NCI-H2196 (cell line): ENCODE data around the gene PDLIM4.

Source experiments
- DNase-seq: peaks from one replicate; lab custom pipeline; 2025; ENCODE audit not compliant: unreplicated experiment; lab: John Stamatoyannopoulos, UW

The PDLIM4 gene

DNA sequence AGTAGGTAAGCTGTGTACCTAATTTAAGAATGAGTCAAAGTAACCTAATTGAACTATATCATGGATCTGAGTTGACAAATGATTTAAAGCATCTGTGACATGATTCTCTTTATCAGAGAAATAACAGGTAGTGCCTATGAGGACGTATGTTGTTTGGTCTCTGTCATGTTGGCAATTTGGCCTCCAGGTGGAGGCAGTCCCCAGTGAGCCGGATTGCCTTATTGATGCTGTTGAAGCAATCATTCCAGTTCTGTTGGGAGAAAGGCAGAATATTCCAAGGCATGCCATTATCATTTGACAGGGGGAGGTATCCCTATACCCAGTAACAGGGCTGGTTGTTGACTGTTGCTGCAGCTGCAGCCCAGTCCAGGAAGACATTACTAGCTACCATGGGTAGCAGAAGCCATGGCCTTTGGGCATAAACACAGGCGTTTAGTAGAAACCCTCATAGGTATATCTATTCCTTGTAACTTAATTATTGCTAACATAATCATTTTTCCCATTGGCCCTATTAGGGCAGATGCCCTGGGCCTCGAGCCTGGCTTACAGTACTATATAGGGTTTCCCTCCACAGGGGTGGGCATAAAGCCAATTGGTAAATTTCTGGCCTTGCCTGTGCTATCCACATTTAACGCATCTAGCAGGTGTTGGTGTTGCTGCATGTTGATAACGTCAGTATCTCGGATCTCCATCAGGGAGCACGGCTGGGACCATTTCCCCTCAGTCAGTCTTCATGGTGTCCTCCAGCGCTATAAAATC, 24.5 kb downstream of the PDLIM4 start:
- no peak for DNase-seq

DNA sequence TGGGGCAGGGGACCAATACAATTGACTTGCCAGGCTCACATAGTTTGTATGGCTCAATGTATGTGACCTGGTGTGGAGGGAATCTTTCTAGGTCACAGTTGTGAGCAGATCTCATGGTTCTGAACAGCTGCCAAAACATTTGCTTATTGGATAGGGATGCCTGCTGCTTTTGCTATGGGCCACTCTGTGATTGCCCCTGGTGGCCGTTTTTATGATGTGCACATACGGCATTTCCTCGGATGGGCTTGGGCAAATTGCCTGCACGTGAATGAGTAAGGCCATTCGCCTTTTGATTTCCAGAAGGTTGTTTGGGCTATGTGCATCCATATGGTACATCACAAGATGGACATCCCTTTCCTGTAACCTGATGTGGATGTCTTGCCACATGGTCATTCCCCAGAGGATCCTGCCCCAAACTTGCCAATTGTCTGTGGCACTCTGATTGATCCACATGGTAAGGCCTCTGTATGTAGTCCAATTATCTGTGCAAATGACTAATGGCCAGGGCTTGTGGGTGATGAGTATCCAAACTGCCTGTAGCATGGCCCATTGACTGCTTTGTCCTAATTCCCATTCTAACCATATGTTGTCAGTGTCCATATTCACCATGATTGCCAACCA, 26.0 kb downstream of the PDLIM4 start:
- no peak for DNase-seq

DNA sequence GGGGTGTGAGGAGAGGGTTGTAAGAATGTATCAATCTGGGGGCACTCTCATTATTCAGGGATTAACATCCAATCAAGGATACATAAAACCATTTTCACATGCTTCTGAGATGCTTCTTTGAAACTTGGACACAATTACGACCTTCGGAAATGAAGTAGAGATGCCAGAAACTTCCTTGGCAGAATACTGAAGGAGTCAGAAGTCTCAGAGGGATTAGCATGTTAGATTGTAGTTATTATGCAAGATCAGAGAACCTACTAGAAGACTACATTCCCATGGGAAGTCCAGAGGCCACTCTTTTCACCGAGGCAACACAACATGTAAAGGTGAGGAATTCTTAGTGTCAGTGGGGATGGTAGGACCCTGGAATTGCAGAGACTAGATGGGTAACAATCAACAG, 31.6 kb downstream of the PDLIM4 start:
- DNase-seq, result no peak

DNA sequence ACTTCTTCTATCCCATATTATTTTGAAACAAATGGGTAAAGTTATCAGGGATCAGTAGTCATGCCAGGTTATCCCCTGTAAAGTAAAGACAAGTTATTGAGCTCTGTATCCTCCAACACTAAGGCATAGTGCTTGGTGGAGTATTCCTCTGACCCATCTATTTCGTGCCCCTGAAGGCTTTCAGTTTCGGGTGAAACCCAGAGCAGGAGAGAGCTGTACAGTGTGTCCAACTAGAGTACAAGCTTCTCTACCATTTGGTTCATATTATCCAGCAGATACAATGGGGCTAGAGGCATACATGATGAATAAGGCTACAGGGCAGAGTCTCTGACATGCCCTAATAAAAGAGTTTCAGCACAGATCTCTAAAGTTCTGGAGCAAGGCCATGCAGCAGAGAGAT, 33.5 kb downstream of the PDLIM4 start:
- DNase-seq, result no peak

DNA sequence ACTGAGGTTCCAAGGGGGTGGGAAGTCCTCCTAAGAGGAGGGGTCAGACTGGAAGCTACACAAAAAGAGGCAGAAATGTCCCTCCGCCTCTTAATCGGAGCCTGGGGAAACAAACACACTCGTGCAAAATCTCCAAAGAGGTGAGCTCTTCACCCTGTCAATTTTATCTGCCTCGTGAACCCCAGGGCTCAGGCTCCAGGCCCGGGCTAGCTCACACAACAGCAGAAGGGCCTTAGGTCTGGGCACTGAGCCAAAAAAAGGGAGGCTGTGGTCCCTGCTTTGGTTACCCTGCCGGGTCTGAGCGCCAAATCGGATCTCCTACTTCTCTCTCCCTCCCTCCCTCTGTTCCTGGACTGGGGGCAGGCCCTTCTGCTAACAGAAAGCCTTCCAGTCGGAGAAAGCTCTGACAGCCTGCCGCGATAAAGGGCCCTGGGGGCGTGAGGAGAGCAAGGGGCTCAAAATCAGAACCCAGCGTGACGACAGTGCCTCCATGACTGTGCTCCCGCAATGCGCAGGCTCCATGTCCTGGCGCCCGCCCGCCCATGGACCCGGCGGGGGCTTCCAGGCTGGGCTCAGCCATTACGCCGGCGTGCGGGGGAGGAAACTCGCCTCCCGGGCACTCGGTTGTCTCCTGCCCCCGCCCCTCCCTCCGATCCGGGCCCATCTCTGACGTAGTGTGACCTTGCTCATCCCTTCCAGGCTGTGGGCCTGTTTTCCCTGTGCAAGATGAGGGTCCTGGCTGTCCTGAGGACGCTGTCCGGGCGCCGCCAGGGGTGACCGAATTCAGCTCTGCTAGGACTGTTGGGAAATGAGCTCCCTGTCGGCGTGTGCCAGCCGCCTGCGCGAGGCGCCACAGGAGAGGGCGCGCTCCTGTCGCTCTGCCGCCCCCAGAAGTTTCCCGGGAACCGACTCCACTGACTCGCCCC, 35.8 kb downstream of the PDLIM4 start:
- DNase-seq, result peak; percentile 92

DNA sequence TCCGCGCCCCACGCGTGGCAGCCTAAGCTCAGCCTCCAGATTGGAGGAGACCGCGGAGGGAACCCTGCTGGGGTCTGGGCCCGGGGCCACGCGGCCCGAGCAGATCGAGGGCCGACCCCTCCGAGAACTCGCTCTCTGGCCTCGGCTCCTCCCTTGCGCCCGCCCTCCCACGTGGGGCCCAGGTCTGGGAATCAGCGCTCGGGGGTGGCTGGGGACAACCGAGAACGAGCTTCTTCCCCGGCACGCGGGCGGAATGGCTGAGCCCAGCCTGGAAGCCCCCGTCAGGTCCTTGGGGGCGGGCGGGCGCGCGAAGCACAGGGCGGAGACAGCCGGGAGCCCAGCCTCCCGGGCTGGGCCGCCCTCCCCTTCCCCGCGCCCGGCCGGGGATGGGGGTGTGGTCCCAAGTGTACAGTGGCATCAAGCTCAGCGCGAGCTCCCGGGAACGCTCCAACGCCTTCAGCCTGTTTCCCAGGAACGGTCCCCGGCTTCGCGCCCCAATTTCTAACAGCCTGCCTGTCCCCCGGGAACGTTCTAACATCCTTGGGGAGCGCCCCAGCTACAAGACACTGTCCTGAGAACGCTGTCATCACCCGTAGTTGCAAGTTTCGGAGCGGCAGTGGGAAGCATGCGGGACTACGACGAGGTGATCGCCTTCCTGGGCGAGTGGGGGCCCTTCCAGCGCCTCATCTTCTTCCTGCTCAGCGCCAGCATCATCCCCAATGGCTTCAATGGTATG, 36.7 kb downstream of the PDLIM4 start, which contains the start of gene SLC22A4:
Gene SLC22A4 (plus strand): TSS at position 403 of the 736 bp plus-strand sequence. CDS start 223 bp downstream, at position 626.
- peak; percentile 93 for DNase-seq

DNA sequence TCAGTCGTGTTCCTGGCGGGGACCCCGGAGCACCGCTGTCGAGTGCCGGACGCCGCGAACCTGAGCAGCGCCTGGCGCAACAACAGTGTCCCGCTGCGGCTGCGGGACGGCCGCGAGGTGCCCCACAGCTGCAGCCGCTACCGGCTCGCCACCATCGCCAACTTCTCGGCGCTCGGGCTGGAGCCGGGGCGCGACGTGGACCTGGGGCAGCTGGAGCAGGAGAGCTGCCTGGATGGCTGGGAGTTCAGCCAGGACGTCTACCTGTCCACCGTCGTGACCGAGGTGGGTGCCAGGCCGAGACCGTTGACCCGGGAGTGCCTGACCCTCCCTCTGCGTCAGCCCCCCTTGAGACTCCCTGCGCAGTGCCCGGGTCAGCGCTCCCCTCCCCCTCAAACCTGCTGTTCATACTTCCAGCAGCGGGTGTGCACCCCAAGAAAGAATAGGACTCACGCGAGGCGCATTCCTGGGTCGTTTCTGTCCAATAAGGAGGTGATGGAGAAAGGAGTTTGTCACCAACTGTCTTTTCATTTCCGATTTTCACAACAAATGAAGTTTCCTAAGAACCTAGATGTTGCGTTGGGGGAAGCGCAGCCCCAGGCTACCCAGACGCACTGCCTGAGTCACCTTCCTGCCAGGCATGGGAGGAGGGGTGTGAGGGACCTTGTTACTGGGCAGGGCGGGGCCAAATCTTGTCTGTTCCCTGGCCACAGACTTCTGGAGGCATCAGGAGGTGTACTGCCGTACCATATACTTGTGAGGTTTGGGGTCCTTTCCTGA, 37.4 kb downstream of the PDLIM4 start:
- DNase-seq, result no peak

DNA sequence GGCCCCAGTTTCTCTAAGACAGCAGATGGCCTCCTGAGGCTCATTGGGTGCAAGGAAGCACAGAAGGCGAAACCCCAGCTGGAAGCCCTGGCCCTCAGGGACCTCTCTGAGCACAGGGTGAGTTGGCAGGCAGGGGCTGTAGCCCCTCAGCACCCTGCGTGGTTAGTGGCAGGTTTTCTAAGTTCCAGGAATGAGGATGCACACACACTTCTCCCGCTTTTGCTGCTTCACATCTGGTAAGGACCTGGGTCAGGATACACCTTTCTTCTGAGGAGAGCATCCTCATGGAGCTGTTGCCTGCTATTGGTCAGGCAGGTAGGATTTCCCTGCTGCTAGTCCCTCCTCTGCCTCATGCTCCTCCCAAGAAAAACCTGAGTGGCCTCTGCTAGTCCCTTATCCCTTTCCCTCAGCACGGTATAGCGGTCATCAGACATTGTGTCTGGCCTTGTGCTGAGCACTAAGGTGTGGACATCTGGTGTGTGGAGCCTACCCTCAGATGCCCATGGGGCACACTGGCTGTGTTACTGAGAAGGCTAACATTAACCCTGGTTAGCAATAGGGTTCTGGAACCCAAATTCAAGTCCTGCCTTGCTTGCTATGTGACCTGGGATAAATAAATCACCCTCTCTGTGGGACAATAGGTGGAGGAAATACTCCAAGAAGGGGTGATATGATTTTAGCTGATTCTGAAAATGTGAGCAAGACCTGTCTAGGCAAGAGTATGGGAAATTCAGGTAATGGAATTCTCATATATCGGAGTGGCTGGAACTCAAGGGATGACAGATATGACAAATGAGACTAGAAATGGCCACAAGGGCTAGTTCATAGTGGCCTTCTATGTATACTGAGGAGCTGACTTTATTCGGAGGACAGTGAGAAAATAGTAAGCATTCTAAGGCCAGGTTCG, 38.3 kb downstream of the PDLIM4 start:
- no peak for DNase-seq

DNA sequence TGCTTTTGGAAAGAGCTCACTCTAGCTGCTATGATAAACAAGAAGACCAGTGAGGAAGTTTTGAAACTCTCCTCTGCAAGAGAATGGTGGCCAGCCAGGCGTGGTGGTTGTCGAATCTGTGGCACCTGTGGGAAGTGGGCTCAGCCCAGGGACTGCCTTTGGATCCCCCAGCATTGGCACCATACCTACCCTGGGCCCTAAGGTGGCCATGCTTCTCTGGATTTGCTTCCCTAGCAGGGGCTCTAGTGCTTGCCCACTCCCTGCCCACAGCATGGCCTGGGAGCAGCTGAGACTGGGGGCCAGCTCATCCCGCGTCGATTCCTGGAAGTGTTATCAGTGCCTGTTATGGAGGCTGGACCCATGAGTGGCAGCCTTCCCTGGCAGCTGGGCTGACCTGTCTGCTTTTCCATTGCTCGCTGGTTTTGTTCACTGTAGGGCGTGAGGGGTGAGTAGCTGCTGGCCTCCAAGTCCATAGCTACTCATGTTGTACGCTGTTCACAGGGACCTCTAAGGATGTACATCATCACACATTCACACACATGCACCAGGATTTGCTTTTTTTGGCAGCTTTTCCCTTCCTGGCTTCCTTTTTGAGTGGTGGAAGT, 39.0 kb downstream of the PDLIM4 start:
- no peak for DNase-seq

DNA sequence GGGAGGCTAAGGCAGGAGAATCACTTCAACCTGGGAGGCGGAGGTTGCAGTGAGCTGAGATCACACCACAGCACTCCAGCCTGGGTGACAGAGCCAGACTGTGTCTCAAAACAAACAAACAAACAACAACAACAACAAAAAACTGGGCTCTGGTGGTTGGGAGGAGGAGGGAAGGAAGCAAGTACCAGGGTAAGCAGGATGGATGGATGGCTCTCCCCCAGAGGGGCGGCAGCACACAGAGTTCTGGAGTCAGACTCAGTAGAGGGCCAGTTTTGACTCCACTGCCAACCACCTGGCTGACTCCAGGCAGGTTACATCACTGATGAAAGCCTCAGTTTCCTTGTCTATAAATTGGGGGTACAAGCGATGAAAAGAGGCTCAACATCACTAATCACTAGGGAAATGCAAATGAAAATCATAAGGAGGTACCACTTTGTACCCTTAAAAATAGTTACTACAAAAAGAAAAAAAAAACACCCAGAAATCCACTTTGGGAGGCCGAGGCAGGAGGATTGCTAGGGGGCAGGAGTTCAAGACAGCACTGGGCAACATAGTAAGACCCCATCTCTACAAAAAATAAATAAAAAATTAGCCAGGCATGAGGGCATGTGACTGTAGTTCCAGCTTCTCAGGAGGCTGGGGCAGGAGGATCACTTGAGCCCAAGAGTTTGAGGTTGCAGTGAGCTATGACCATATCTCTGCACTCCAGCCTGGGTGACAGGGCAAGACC, 39.9 kb downstream of the PDLIM4 start:
- no peak for DNase-seq

DNA sequence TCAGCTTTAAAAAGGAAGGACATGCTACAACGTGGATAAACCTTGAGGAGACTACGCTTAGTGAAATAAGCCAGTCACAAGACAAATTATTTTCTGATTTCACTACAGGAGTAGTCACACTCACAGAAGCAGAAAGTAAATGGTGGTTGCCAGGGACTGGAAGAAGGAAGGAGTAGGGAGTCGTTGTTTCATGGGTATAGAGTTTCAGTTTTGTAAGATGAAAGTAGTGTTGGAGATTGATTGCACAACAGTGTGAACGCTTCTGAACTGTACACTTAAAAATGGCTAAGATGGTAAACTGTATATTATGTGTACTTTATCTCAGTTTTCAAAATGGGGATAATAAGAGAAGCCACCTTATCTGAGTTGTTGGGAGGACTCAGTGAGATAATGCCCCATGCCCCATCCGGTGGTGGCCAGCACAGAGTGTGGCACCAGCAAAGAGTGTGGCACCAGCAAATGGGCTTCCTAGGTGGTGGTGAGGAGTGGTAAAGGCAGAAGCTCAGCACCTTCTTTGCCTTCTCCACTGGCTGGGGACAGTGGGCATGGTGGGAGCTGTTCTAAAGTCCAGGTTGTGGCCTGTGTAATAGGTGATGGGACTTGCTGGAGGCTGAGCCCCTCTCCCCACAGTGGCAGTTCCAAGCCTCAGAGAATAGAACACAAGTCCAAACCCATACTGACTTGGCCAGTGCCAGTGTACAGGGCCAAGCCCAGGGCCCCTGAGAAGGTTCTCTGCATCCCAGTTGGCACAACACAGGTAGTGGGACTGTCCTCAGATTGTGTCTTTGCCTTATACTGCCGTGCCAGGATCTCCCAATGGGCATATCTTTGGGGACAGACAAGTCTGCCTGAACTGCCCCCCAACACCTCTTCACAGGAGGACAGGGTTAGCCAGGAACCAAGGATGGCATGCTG, 41.1 kb downstream of the PDLIM4 start:
- no peak for DNase-seq

DNA sequence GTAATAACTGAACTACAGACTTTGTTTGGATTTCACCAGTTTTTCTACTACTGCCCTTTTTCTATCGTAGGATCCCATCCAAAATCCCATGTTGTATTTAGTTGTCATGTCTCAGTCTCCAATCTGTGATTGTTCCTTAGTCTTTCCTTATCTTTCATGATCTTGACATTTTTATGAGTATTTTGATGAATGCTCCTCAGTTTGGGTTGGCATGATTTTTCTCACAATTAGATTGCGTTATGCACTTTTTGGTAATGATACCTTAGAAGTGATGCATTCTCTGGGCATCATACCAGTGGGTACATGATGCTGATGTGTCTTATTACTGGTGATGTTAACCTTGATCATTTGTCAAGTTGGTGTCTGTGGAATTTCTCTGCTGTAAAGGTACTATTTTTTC, 42.4 kb downstream of the PDLIM4 start:
- DNase-seq, result no peak

DNA sequence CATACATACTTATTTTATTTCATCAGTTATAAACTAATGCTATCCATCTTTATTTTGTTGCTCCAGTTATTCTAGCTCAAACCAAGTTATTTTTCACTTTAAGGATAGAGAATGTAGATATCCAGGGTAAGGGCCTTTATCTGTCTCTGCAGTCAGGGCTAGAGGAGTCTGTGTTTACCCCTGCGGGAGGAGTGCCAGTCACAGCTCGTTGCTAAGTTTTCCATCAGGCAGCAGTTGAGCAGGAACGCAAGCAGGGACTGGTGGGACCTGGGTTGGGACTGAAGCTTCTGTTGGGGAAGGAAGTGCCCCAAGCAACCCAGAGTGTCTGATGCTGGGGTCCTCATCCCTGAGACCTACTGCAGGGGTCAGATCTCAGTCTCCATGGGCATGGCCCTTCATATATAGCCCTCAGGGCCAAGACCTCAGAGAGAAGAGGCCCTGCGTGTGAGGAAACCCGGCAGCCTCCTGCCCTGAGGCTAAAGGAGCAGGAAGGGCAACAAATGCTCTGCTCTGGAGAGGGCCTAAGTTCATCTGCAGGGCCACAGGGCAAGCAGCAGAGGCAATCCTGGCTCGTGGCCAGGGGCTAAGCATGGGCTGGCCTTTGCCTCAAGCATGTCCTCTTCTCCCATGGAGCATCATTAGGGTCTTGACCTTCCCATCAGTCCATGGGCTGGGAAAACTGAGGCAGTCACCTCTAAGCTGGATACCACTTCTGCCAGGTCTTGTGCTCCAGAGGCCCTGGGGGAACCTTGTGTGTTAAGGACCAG, 43.3 kb downstream of the PDLIM4 start:
- DNase-seq, result no peak

DNA sequence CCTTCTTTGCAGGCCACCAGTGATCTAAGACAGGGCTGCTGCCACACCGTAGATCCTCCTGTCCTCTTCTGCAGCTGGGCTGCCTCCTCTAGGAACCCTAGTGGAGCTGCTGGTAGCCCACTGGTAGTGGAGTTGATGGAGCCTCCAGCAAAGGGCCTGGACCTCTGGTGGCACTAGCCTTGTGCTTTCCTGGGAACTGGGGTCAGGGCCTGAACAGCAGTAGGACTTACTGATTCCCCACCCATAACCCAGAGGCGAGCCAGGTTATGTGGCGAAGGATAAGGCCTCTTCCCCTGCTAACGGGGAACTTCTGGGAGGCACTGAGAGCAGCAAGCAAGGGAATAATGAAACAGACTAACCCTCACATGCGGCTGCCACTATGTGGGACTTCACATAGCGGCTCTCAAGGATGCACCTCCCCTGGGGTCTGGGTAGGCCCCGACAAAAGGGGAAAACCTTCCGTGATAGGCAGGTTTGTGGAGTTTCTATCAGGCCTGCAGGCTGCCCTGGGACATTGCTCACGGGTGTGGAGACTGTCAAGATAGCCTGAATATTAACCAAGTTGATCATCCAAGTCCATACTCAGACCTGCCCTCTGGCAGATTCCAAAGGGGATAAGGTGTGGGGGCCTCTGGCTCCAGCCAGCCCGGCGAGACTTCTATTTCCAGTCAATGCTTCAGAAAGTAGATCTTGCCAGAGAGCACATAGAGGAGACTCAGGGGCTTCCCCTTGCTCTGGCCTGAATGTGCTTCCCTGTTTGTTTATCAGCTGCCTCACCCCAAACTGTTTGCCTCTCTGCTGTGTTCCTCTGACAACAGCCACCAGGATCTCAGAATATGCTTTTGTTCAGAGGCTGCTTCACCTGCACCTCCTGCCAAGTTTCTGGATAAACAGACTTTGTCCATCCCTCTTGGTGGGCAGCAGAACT, 44.1 kb downstream of the PDLIM4 start:
- peak; percentile 48 for DNase-seq

DNA sequence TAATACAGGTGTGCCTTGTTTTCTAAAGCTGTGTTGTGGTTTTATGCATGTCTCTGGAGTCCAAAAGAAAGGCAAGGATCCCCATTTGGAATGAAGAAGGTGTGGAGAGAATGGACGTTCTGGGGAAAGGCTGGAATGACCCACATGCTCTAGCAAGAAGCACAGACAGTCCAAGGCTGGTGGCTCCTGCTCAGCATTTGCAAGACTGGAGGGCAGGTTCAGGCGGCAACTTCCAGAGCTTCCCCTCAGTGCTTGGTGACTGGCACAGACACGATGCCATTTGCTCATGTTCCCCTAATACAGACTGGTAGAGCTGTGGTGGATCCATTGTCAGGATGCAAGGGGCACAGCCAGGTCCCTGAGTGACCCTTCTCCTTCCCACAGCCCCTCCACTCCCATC, 44.9 kb downstream of the PDLIM4 start:
- DNase-seq, result no peak
